Vagina (tissue), 2 donors: Measurements from ENCODE around the gene HM13. TPM values are rescaled to one million over a fixed set of nuclear protein-coding genes. Genes with fewer than 3 reads are reported as not detected.
A peak's percentile ranks its signal among the peaks of the same experiment; 100 is the strongest.

Experiments
- DNase-seq, 2 donors: peaks; one replicate each; pipeline ENCODE4 v3.0.0-alpha.2; 2017; ENCODE audit errors: extremely low spot score in 2 of 2
- H3K27ac ChIP-seq: fragments of 200-600 bp; sonication (generic); one replicate; pipeline ENCODE4 v1.5.1; 2019
- H3K27me3 ChIP-seq: fragments of 200-600 bp; sonication (generic); one replicate; pipeline ENCODE4 v1.5.1; 2019
- H3K36me3 ChIP-seq, 2 donors: fragments of 200-600 bp; sonication (generic); one replicate each; pipeline ENCODE4 v1.5.1; 2017 to 2019
- H3K4me1 ChIP-seq: fragments of 200-600 bp; sonication (generic); one replicate; pipeline ENCODE4 v1.5.1; 2019
- H3K4me3 ChIP-seq, 2 donors: fragments of 200-600 bp; sonication (generic); 1 replicate in 1 of 2; 2 replicates in 1 of 2; pipeline ENCODE4 v1.5.1; 2016 to 2019
- H3K9me3 ChIP-seq: fragments of 200-600 bp; sonication (generic); one replicate; pipeline ENCODE4 v1.5.1; 2019
- CTCF ChIP-seq, 3 experiments: fragments of 450-650 bp in 2 of 3; fragments of 200-600 bp in 1 of 3; sonication (generic) in 1 of 3; IDR thresholded peaks; one replicate each; pipeline ENCODE4 v1.5.1; 2017 to 2019; ENCODE audit warnings: antibody characterized with exemption in 3 of 3, mild to moderate bottlenecking in 2 of 3, moderate library complexity in 2 of 3
- POLR2A ChIP-seq, 2 donors: fragments of 450-650 bp; IDR thresholded peaks; one replicate each; pipeline ENCODE4 v1.6.1; 2017; ENCODE audit warnings: antibody characterized with exemption in 2 of 2, mild to moderate bottlenecking in 2 of 2, moderate library complexity in 2 of 2
- POLR2AphosphoS5 ChIP-seq, 2 donors: sonication (generic); formaldehyde crosslinking; IDR thresholded peaks; one replicate each; pipeline ENCODE4 v1.9.0; 2017; ENCODE audit warnings: antibody characterized with exemption in 2 of 2, mild to moderate bottlenecking in 2 of 2, low read depth in 1 of 2; ENCODE audit not compliant: insufficient read depth in 1 of 2
- intact Hi-C: fragments of 100-400 bp; cut with DNase I; formaldehyde crosslinking; loops from one replicate; pipeline ENCODE4 v1.15.1; 2023
- total RNA-seq: library from RNA; depleted of rRNA; stranded (reverse); fragments of >200 nt; gene quantifications from one replicate; pipeline ENCODE4 v1.2.3, GENCODE V29; 2016

Gene HM13
- total RNA-seq, 1 donor from 2014 or later: 77.8 TPM

- Histone ChIP-seq H3K4me3 (peak overlapping the region; percentile 57 to 80), H3K27me3 (no peaks in the 10 kb centered on the region), H3K27ac (peak overlapping the region; percentile 90), H3K9me3 (no peaks in the 10 kb centered on the region), H3K4me1 (peaks cover 24% of the 10 kb centered on the region), H3K36me3 (no peaks in the 10 kb centered on the region)
- DNase-seq: no peak
- intact Hi-C loops: no loop called here
- TF ChIP-seq POLR2A (IDR thresholded peaks at IDR 0.05) (no peak), POLR2AphosphoS5 (IDR thresholded peaks at IDR 0.05; ENCODE audit: insufficient read depth in 1 of 2, low read depth in 1 of 2) (no peak), CTCF (IDR thresholded peaks at IDR 0.05) (no peak)
These were observed 37.5 kb upstream of the HM13 start for GRCh38 chr20:31476643-31477215.

GRCh38 chr20:31484001-31484400 lies 30.2 kb upstream of the HM13 start:
- no peaks in the 10 kb centered on the region for H3K9me3 ChIP-seq
- DNase-seq: no peak

GRCh38 chr20:31485450-31486339 lies 28.5 kb upstream of the HM13 start:
- H3K4me1 ChIP-seq: no peaks in the 10 kb centered on the region
- TF ChIP-seq POLR2AphosphoS5 (IDR thresholded peaks at IDR 0.05; ENCODE audit: insufficient read depth in 1 of 2, low read depth in 1 of 2) (peak in 1 of 2 donors; percentile 84), CTCF (IDR thresholded peaks at IDR 0.05) (no peak), POLR2A (IDR thresholded peaks at IDR 0.05) (no peak)
- no peaks in the 10 kb centered on the region for H3K27me3 ChIP-seq
- H3K36me3 ChIP-seq: no peaks in the 10 kb centered on the region
- H3K27ac ChIP-seq: peak overlapping the region; percentile 90
- intact Hi-C loops: no loop called here
- DNase-seq: no peak
- peak overlapping the region; percentile 30 to 39 for H3K4me3 ChIP-seq
- H3K9me3 ChIP-seq: no peaks in the 10 kb centered on the region

More at GRCh38 chr20:31484001-31484400, 30.2 kb upstream of the HM13 start:
- intact Hi-C loops: no loop called here
- TF ChIP-seq POLR2AphosphoS5 (IDR thresholded peaks at IDR 0.05; ENCODE audit: insufficient read depth in 1 of 2, low read depth in 1 of 2) (no peak), POLR2A (IDR thresholded peaks at IDR 0.05) (no peak), CTCF (IDR thresholded peaks at IDR 0.05) (no peak)
- Histone ChIP-seq H3K27me3 (no peaks in the 10 kb centered on the region), H3K4me3 (no peak overlapping the region), H3K36me3 (no peaks in the 10 kb centered on the region), H3K4me1 (no peaks in the 10 kb centered on the region), H3K27ac (peak overlapping the region; percentile 90)

- Histone ChIP-seq H3K36me3 (no peaks in the 10 kb centered on the region), H3K27ac (peak overlapping the region; percentile 18), H3K4me3 (no peak overlapping the region), H3K4me1 (no peaks in the 10 kb centered on the region), H3K9me3 (no peaks in the 10 kb centered on the region), H3K27me3 (no peaks in the 10 kb centered on the region)
- intact Hi-C loops: no loop called here
- no peak for DNase-seq
- TF ChIP-seq CTCF (IDR thresholded peaks at IDR 0.05) (no peak), POLR2A (IDR thresholded peaks at IDR 0.05) (no peak), POLR2AphosphoS5 (IDR thresholded peaks at IDR 0.05; ENCODE audit: insufficient read depth in 1 of 2, low read depth in 1 of 2) (no peak)
These were observed 26.1 kb upstream of the HM13 start for GRCh38 chr20:31488115-31488514.

GRCh38 chr20:31489152-31489551 lies 25.1 kb upstream of the HM13 start:
- TF ChIP-seq POLR2AphosphoS5 (IDR thresholded peaks at IDR 0.05; ENCODE audit: insufficient read depth in 1 of 2, low read depth in 1 of 2): no peak
- no peak for TF ChIP-seq CTCF (IDR thresholded peaks at IDR 0.05)
- no peak for TF ChIP-seq POLR2A (IDR thresholded peaks at IDR 0.05)
- H3K27me3 ChIP-seq: no peaks in the 10 kb centered on the region
- no peaks in the 10 kb centered on the region for H3K4me1 ChIP-seq
- H3K4me3 ChIP-seq: no peak overlapping the region
- no peaks in the 10 kb centered on the region for H3K9me3 ChIP-seq
- intact Hi-C loops: no loop called here
- no peak overlapping the region for H3K27ac ChIP-seq
- no peaks in the 10 kb centered on the region for H3K36me3 ChIP-seq
- DNase-seq: no peak
